HepG2 (cell line): ENCODE results near the gene TMOD3. TPM values are rescaled to one million over a fixed set of nuclear protein-coding genes. Genes with fewer than 3 reads are reported as not detected.

Source experiments
- ARHGAP35 ChIP-seq: sonication (generic); formaldehyde crosslinking; IDR thresholded peaks from 2 replicates; pipeline ENCODE4 v1.9.0; 2022; ENCODE audit warnings: mild to moderate bottlenecking, inconsistent platforms, moderate library complexity, missing genetic modification reagents, borderline replicate concordance
- BCL6 ChIP-seq: IDR thresholded peaks from 2 replicates; pipeline ENCODE4 v1.6.1; 2016; ENCODE audit warnings: missing genetic modification reagents, missing compliant biosample characterization
- ELF1 ChIP-seq: sonication (generic); formaldehyde crosslinking; IDR thresholded peaks from 2 replicates; pipeline ENCODE4 v1.4.0; 2020; ENCODE audit warnings: missing genetic modification reagents
- KAT2B ChIP-seq: fragments of 150-350 bp; IDR thresholded peaks from 2 replicates; pipeline ENCODE4 v1.6.1; 2014; ENCODE audit warnings: low read depth, low read length, borderline replicate concordance
- NFE2 ChIP-seq: sonication (generic); formaldehyde crosslinking; IDR thresholded peaks from 2 replicates; pipeline ENCODE4 v1.4.0; 2020; ENCODE audit warnings: missing genetic modification reagents
- PCBP1 ChIP-seq: fragments of 200-400 bp; formaldehyde crosslinking; IDR thresholded peaks from 2 replicates; pipeline ENCODE4 v1.6.1; 2017; ENCODE audit warnings: mild to moderate bottlenecking, low read depth, low read length, borderline replicate concordance
- PRPF4 ChIP-seq: fragments of 200-400 bp; formaldehyde crosslinking; IDR thresholded peaks from 2 replicates; pipeline ENCODE4 v1.6.1; 2016; ENCODE audit warnings: low read length, low read depth; ENCODE audit not compliant: poor library complexity, severe bottlenecking
- SAFB2 ChIP-seq: sonication (generic); formaldehyde crosslinking; IDR thresholded peaks from 2 replicates; pipeline ENCODE4 v1.5.1; 2020; ENCODE audit warnings: missing genetic modification reagents, low read depth, mild to moderate bottlenecking, borderline replicate concordance
- TBP ChIP-seq: sonication (generic); formaldehyde crosslinking; IDR thresholded peaks from 2 replicates; pipeline ENCODE4 v1.5.0; 2020; ENCODE audit warnings: missing genetic modification reagents
- ZNF232 ChIP-seq: sonication (generic); formaldehyde crosslinking; IDR thresholded peaks from 2 replicates; pipeline ENCODE4 v1.4.0; 2020; ENCODE audit warnings: missing genetic modification reagents, borderline replicate concordance
- ZNF614 ChIP-seq: IDR thresholded peaks from 2 replicates; pipeline ENCODE4 v1.6.1; 2018; ENCODE audit warnings: missing biosample characterization, missing genetic modification reagents, inconsistent platforms, borderline replicate concordance
- ZNF644 ChIP-seq: IDR thresholded peaks from 2 replicates; pipeline ENCODE4 v1.6.1; 2016; ENCODE audit warnings: low read depth
- ZNF747 ChIP-seq: sonication (generic); formaldehyde crosslinking; IDR thresholded peaks from 2 replicates; pipeline ENCODE4 v1.8.1; 2023; ENCODE audit warnings: missing genetic modification reagents, mild to moderate bottlenecking, borderline replicate concordance
- ZNF782 ChIP-seq: sonication (generic); formaldehyde crosslinking; IDR thresholded peaks from 2 replicates; pipeline ENCODE4 v1.4.0; 2020; ENCODE audit warnings: missing genetic modification reagents, mild to moderate bottlenecking, borderline replicate concordance
- polyA plus RNA-seq, 8 experiments: library from polyadenylated mRNA; depleted of rRNA in 3 of 8; stranded (reverse) in 7 of 8; unstranded in 1 of 8; fragments of >200 nt; fragmentation: Illumina TruSeq in 4 of 8; extraction: Trizol in 4 of 8; gene quantifications; 2 replicates each; pipeline versions ENCODE4 v1.2.1 to v1.2.3, GENCODE V29; 2011 to 2016; ENCODE audit warnings: low read depth in 4 of 8, missing spikeins in 1 of 8, mixed read lengths in 1 of 8; ENCODE audit not compliant: insufficient read depth in 1 of 8
- total RNA-seq, 5 experiments: library from RNA; depleted of rRNA; stranded (reverse); fragments of >200 nt; fragmentation: Illumina TruSeq; extraction: Trizol; gene quantifications; 2 replicates each; pipeline ENCODE4 v1.2.3, GENCODE V29; 2016; ENCODE audit warnings: low read depth in 1 of 5
- TF ChIP-seq, protein P1 (sequence below): sonication (generic); formaldehyde crosslinking; IDR thresholded peaks from 2 replicates; pipeline ENCODE4 v1.4.0; 2020; ENCODE audit warnings: missing genetic modification reagents
- TF ChIP-seq, protein P2 (sequence below): IDR thresholded peaks from 2 replicates; pipeline ENCODE4 v1.6.1; 2016; ENCODE audit warnings: missing biosample characterization, missing genetic modification reagents, low read depth
- TF ChIP-seq, protein P3 (sequence below): IDR thresholded peaks from 2 replicates; pipeline ENCODE4 v1.4.0; 2020; ENCODE audit warnings: mild to moderate bottlenecking, missing genetic modification reagents
- TF ChIP-seq, protein P4 (sequence below): sonication (generic); formaldehyde crosslinking; IDR thresholded peaks from 2 replicates; pipeline ENCODE4 v1.5.0; 2020; ENCODE audit warnings: mild to moderate bottlenecking, missing genetic modification reagents, borderline replicate concordance

Gene TMOD3
- total and polyA plus RNA-seq, 2 of the 13 experiments (the other 11 are each of a cell fraction or from before 2014, with no cell fraction given) = 5.1 to 23.2 TPM

DNA sequence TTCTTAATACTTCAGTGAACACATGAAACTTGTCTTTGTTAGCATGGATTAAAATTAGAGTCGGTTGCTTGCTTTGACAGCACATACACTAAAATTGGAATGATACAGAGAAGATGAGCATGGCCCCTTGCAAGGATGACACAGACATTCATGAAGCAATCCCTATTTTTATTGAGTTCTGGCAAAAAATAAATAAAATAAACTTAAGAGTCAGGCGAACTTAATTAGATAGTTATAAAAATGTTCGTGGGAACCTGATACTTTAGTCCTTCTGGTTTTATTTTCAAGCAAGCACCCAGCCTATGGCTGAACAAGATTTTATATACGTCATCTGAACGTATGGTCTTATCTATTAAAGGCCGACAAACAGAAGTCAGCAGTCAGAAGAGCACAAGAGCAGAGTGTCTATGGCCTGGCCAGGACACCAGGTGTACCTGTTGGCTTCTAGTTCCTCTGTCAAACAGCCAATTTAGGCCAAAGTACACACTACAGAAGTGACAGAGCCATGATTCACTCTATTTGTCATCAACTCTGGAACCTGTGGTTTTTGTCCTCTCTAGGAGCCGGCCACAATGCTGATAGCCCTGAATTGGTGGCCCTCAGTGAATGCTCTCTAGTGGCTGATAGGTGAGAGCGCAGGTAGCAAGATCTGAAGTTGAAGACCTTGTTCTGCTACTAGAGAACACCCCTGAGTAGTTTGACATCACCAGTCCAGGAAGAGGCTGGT lies 77.8 kb downstream of the TMOD3 start (continued):
- no peak for TF ChIP-seq NFE2 (CRISPR knock-in tag)
- peak; percentile 82 for TF ChIP-seq ZNF644 (CRISPR knock-in tag)
- TF ChIP-seq, protein P1, sequence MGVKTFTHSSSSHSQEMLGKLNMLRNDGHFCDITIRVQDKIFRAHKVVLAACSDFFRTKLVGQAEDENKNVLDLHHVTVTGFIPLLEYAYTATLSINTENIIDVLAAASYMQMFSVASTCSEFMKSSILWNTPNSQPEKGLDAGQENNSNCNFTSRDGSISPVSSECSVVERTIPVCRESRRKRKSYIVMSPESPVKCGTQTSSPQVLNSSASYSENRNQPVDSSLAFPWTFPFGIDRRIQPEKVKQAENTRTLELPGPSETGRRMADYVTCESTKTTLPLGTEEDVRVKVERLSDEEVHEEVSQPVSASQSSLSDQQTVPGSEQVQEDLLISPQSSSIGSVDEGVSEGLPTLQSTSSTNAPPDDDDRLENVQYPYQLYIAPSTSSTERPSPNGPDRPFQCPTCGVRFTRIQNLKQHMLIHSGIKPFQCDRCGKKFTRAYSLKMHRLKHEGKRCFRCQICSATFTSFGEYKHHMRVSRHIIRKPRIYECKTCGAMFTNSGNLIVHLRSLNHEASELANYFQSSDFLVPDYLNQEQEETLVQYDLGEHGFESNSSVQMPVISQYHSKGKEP (CRISPR knock-in tag) = no peak
- TF ChIP-seq, protein P2, sequence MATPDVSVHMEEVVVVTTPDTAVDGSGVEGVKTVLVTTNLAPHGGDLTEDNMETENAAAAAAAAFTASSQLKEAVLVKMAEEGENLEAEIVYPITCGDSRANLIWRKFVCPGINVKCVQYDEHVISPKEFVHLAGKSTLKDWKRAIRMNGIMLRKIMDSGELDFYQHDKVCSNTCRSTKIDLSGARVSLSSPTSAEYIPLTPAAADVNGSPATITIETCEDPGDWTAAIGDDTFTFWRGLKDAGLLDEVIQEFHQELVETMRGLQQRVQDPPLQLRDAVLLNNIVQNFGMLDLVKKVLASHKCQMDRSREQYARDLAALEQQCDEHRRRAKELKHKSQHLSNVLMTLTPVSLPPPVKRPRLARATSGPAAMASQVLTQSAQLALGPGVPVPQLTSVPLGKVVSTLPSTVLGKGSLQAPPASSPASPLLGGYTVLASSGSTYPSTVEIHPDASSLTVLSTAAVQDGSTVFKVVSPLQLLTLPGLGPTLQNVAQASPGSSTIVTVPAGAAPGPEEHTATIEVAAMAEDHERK (CRISPR knock-in tag) = no peak
- no peak for TF ChIP-seq ZNF614 (CRISPR knock-in tag)
- TF ChIP-seq KAT2B = no peak
- no peak for TF ChIP-seq TBP (CRISPR knock-in tag)
- TF ChIP-seq SAFB2 (CRISPR knock-in tag) = no peak
- TF ChIP-seq BCL6 (CRISPR knock-in tag) = peak; percentile 58
- TF ChIP-seq, protein P3, sequence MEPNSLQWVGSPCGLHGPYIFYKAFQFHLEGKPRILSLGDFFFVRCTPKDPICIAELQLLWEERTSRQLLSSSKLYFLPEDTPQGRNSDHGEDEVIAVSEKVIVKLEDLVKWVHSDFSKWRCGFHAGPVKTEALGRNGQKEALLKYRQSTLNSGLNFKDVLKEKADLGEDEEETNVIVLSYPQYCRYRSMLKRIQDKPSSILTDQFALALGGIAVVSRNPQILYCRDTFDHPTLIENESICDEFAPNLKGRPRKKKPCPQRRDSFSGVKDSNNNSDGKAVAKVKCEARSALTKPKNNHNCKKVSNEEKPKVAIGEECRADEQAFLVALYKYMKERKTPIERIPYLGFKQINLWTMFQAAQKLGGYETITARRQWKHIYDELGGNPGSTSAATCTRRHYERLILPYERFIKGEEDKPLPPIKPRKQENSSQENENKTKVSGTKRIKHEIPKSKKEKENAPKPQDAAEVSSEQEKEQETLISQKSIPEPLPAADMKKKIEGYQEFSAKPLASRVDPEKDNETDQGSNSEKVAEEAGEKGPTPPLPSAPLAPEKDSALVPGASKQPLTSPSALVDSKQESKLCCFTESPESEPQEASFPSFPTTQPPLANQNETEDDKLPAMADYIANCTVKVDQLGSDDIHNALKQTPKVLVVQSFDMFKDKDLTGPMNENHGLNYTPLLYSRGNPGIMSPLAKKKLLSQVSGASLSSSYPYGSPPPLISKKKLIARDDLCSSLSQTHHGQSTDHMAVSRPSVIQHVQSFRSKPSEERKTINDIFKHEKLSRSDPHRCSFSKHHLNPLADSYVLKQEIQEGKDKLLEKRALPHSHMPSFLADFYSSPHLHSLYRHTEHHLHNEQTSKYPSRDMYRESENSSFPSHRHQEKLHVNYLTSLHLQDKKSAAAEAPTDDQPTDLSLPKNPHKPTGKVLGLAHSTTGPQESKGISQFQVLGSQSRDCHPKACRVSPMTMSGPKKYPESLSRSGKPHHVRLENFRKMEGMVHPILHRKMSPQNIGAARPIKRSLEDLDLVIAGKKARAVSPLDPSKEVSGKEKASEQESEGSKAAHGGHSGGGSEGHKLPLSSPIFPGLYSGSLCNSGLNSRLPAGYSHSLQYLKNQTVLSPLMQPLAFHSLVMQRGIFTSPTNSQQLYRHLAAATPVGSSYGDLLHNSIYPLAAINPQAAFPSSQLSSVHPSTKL (CRISPR knock-in tag) = peak; percentile 76
- TF ChIP-seq ZNF747 (CRISPR knock-in tag) = no peak
- TF ChIP-seq ELF1 = no peak
- TF ChIP-seq PRPF4 = no peak
- peak; percentile 86; the same call in 1 of the 2 replicates for TF ChIP-seq ZNF232
- TF ChIP-seq, protein P4, sequence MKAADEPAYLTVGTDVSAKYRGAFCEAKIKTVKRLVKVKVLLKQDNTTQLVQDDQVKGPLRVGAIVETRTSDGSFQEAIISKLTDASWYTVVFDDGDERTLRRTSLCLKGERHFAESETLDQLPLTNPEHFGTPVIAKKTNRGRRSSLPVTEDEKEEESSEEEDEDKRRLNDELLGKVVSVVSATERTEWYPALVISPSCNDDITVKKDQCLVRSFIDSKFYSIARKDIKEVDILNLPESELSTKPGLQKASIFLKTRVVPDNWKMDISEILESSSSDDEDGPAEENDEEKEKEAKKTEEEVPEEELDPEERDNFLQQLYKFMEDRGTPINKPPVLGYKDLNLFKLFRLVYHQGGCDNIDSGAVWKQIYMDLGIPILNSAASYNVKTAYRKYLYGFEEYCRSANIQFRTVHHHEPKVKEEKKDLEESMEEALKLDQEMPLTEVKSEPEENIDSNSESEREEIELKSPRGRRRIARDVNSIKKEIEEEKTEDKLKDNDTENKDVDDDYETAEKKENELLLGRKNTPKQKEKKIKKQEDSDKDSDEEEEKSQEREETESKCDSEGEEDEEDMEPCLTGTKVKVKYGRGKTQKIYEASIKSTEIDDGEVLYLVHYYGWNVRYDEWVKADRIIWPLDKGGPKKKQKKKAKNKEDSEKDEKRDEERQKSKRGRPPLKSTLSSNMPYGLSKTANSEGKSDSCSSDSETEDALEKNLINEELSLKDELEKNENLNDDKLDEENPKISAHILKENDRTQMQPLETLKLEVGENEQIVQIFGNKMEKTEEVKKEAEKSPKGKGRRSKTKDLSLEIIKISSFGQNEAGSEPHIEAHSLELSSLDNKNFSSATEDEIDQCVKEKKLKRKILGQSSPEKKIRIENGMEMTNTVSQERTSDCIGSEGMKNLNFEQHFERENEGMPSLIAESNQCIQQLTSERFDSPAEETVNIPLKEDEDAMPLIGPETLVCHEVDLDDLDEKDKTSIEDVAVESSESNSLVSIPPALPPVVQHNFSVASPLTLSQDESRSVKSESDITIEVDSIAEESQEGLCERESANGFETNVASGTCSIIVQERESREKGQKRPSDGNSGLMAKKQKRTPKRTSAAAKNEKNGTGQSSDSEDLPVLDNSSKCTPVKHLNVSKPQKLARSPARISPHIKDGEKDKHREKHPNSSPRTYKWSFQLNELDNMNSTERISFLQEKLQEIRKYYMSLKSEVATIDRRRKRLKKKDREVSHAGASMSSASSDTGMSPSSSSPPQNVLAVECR = peak; percentile 56; the same call in 1 of the 2 replicates
- TF ChIP-seq ARHGAP35 (CRISPR knock-in tag) = no peak
- no peak for TF ChIP-seq ZNF782 (CRISPR knock-in tag)
- no peak for TF ChIP-seq PCBP1
